GM21619 (cell line): ENCODE measurements around the gene ACOX3.
"Not testable (repeated sequence)": the region's sequence is repeated elsewhere in the genome, so short reads cannot be mapped to it uniquely, and the experiment has no call there.

Source experiments
- ATAC-seq: cut with Tn5 transposase; IDR thresholded peaks from one replicate; pipeline ENCODE4 v1.9.1; 2021; ENCODE audit not compliant: unreplicated experiment

ACOX3 gene

GRCh38 chr4:8435656-8436121, 4.8 kb downstream of the ACOX3 start:
- ATAC-seq = peak; percentile 59

GRCh38 chr4:8434251-8435073, 6.1 kb downstream of the ACOX3 start:
- no peak for ATAC-seq

- no peak for ATAC-seq
Measured at GRCh38 chr4:8433136-8433535, 7.4 kb downstream of the ACOX3 start.

- no peak for ATAC-seq
Measured at GRCh38 chr4:8431553-8431952, 9.0 kb downstream of the ACOX3 start.

GRCh38 chr4:8428288-8429097, 12.0 kb downstream of the ACOX3 start:
- peak; percentile 94 for ATAC-seq

GRCh38 chr4:8427761-8428287, 12.7 kb downstream of the ACOX3 start:
- peak; percentile 54 for ATAC-seq

- no peak for ATAC-seq
Measured at GRCh38 chr4:8427262-8427661, 13.3 kb downstream of the ACOX3 start.

GRCh38 chr4:8422786-8423185, 17.7 kb downstream of the ACOX3 start:
- ATAC-seq = no peak

- ATAC-seq = no peak
Measured at GRCh38 chr4:8422327-8422726, 18.2 kb downstream of the ACOX3 start.

GRCh38 chr4:8420151-8420550, 20.4 kb downstream of the ACOX3 start:
- ATAC-seq = not testable (repeated sequence)

GRCh38 chr4:8419222-8420041, 21.1 kb downstream of the ACOX3 start:
- peak; percentile 77 for ATAC-seq

GRCh38 chr4:8417071-8417614, 23.4 kb downstream of the ACOX3 start:
- ATAC-seq = no peak

- no peak for ATAC-seq
Measured at GRCh38 chr4:8414377-8414776, 26.1 kb downstream of the ACOX3 start.

GRCh38 chr4:8412288-8412687, 28.2 kb downstream of the ACOX3 start:
- ATAC-seq = no peak

GRCh38 chr4:8411351-8412180, 29.0 kb downstream of the ACOX3 start:
- ATAC-seq = no peak

GRCh38 chr4:8410641-8411271, 29.8 kb downstream of the ACOX3 start:
- ATAC-seq = no peak

- no peak for ATAC-seq
Measured at GRCh38 chr4:8410066-8410625, 30.4 kb downstream of the ACOX3 start.

GRCh38 chr4:8409264-8410065, 31.1 kb downstream of the ACOX3 start:
- ATAC-seq = no peak
